HepG2 (cell line): ENCODE data around the gene RBP4.

ENCODE experiments used
- ATF5 ChIP-seq: sonication (generic); formaldehyde crosslinking; IDR thresholded peaks from 2 replicates; pipeline ENCODE4 v1.4.0; 2020; ENCODE audit warnings: mild to moderate bottlenecking, low read depth, missing genetic modification reagents
- CTCF ChIP-seq: sonication (generic); formaldehyde crosslinking; IDR thresholded peaks from 2 replicates; pipeline ENCODE4 v1.5.0; 2020; ENCODE audit warnings: mild to moderate bottlenecking, missing genetic modification reagents, moderate library complexity
- EP300 ChIP-seq, 3 experiments: sonication (generic) in 1 of 3; formaldehyde crosslinking in 1 of 3; IDR thresholded peaks; 2 replicates each; pipeline versions ENCODE4 v1.5.1 to v1.6.1; 2011 to 2020; ENCODE audit warnings: low read depth in 2 of 3, low read length in 2 of 3, borderline replicate concordance in 1 of 3, improper control_type of control experiment in 1 of 3, mild to moderate bottlenecking in 1 of 3, missing genetic modification reagents in 1 of 3, moderate library complexity in 1 of 3
- FOXK2 ChIP-seq: fragments of 450-650 bp; IDR thresholded peaks from 2 replicates; pipeline ENCODE4 v1.6.1; 2016
- FOXP1 ChIP-seq, 2 experiments: fragments of 450-650 bp in 1 of 2; IDR thresholded peaks; 2 replicates each; pipeline ENCODE4 v1.6.1; 2017 to 2018; ENCODE audit warnings: antibody characterized with exemption in 1 of 2
- KDM2A ChIP-seq: sonication (generic); formaldehyde crosslinking; IDR thresholded peaks from 2 replicates; pipeline ENCODE4 v1.4.0; 2020; ENCODE audit warnings: low read depth, missing genetic modification reagents, borderline replicate concordance
- MAFG ChIP-seq: sonication (generic); formaldehyde crosslinking; IDR thresholded peaks from 2 replicates; pipeline ENCODE4 v1.5.1; 2020; ENCODE audit warnings: mild to moderate bottlenecking, missing genetic modification reagents
- PATZ1 ChIP-seq: sonication (generic); formaldehyde crosslinking; IDR thresholded peaks from 2 replicates; pipeline ENCODE4 v1.4.0; 2020; ENCODE audit warnings: missing genetic modification reagents
- PHF5A ChIP-seq: IDR thresholded peaks from one replicate; pipeline ENCODE4 v1.6.1; 2018; ENCODE audit warnings: low read depth, missing genetic modification reagents; ENCODE audit not compliant: unreplicated experiment
- RAD21 ChIP-seq: fragments of 450-650 bp; formaldehyde crosslinking; IDR thresholded peaks from 2 replicates; pipeline ENCODE4 v1.5.0; 2020; ENCODE audit warnings: mild to moderate bottlenecking
- RNF219 ChIP-seq: sonication (generic); formaldehyde crosslinking; IDR thresholded peaks from 2 replicates; pipeline ENCODE4 v1.5.0; 2020; ENCODE audit warnings: mild to moderate bottlenecking, missing genetic modification reagents
- TCF7L2 ChIP-seq: IDR thresholded peaks from 2 replicates; pipeline ENCODE4 v1.6.1; 2011; ENCODE audit warnings: mild to moderate bottlenecking, low read depth, low read length, moderate library complexity
- ZNF292 ChIP-seq: sonication (generic); formaldehyde crosslinking; IDR thresholded peaks from 2 replicates; pipeline ENCODE4 v1.8.1; 2022; ENCODE audit warnings: mild to moderate bottlenecking, low read depth, missing genetic modification reagents, borderline replicate concordance
- ZNF570 ChIP-seq: sonication (generic); formaldehyde crosslinking; IDR thresholded peaks from 2 replicates; pipeline ENCODE4 v1.4.0; 2020; ENCODE audit warnings: mild to moderate bottlenecking, missing genetic modification reagents, borderline replicate concordance

GRCh38 chr10:93573924-93574323, 27.1 kb downstream of the RBP4 start:
- no peak for TF ChIP-seq ATF5 (CRISPR knock-in tag)
- TF ChIP-seq ZNF570 (CRISPR knock-in tag): no peak
- TF ChIP-seq CTCF (CRISPR knock-in tag): no peak
- no peak for TF ChIP-seq FOXK2
- no peak for TF ChIP-seq EP300 (IDR thresholded peaks at IDR 0.05; ENCODE audit: low read depth in 2 of 2, low read length in 2 of 2)
- no peak for TF ChIP-seq EP300 (CRISPR knock-in tag; IDR thresholded peaks at IDR 0.05; ENCODE audit: borderline replicate concordance)
- no peak for TF ChIP-seq RAD21 (CRISPR knock-in tag)
- no peak for TF ChIP-seq TCF7L2
- no peak for TF ChIP-seq PATZ1
- no peak for TF ChIP-seq KDM2A (CRISPR knock-in tag)
- TF ChIP-seq FOXP1 (IDR thresholded peaks at IDR 0.05): no peak
- no peak for TF ChIP-seq FOXP1 (CRISPR knock-in tag; IDR thresholded peaks at IDR 0.05)
- no peak for TF ChIP-seq RNF219 (CRISPR knock-in tag)
- no peak for TF ChIP-seq PHF5A
- TF ChIP-seq MAFG (CRISPR knock-in tag): no peak
- no peak for TF ChIP-seq ZNF292 (CRISPR knock-in tag)
